CD4-positive, alpha-beta T cell treated with Interleukin-6 for 4 hours (primary cell): ENCODE measurements around the gene UTS2R.
A peak's percentile ranks its signal among the peaks of the same experiment; 100 is the strongest.
"Not testable (repeated sequence)": the region's sequence is repeated elsewhere in the genome, so short reads cannot be mapped to it uniquely, and the experiment has no call there.

Source experiments
- DNase-seq: peaks from one replicate; pipeline ENCODE4 v3.0.0-alpha.2; 2020; ENCODE audit warnings: mixed read lengths

UTS2R gene

GRCh38 chr17:82334622-82335394 lies 36.8 kb upstream of the UTS2R start:
- peak; percentile 26 for DNase-seq

GRCh38 chr17:82338858-82339633 lies 32.5 kb upstream of the UTS2R start:
- DNase-seq: no peak

GRCh38 chr17:82339634-82340580 lies 31.7 kb upstream of the UTS2R start:
- DNase-seq: no peak

GRCh38 chr17:82342361-82343079 lies 29.0 kb upstream of the UTS2R start:
- DNase-seq: no peak

GRCh38 chr17:82343560-82343959 lies 28.0 kb upstream of the UTS2R start:
- no peak for DNase-seq

GRCh38 chr17:82344175-82344907 lies 27.2 kb upstream of the UTS2R start:
- no peak for DNase-seq

- DNase-seq: no peak
Observed at GRCh38 chr17:82345151-82345976, 26.2 kb upstream of the UTS2R start.

GRCh38 chr17:82346342-82347300 lies 24.9 kb upstream of the UTS2R start:
- peak; percentile 29 for DNase-seq

GRCh38 chr17:82347994-82348393 lies 23.6 kb upstream of the UTS2R start:
- not testable (repeated sequence) for DNase-seq

GRCh38 chr17:82348434-82348833 lies 23.1 kb upstream of the UTS2R start:
- no peak for DNase-seq

GRCh38 chr17:82348866-82349265 lies 22.7 kb upstream of the UTS2R start:
- DNase-seq: no peak

GRCh38 chr17:82349287-82349701 lies 22.3 kb upstream of the UTS2R start:
- no peak for DNase-seq

- peak; percentile 48 for DNase-seq
Observed at GRCh38 chr17:82350182-82351030, 21.2 kb upstream of the UTS2R start.

GRCh38 chr17:82351254-82351712 lies 20.3 kb upstream of the UTS2R start:
- no peak for DNase-seq

GRCh38 chr17:82351713-82352488 lies 19.7 kb upstream of the UTS2R start:
- peak; percentile 89 for DNase-seq

- no peak for DNase-seq
Observed at GRCh38 chr17:82353484-82353883, 18.1 kb upstream of the UTS2R start.

GRCh38 chr17:82354804-82355308 lies 16.7 kb upstream of the UTS2R start:
- no peak for DNase-seq
